Dermis microvascular lymphatic vessel endothelial cell (primary cell): Measurements from ENCODE around the gene CNPY2. TPM values are rescaled to one million over a fixed set of nuclear protein-coding genes. Genes with fewer than 3 reads are reported as not detected.
"Not testable (repeated sequence)": the region's sequence is repeated elsewhere in the genome, so short reads cannot be mapped to it uniquely, and the experiment has no call there.

Experiments used
- DNase-seq, 2 donors: peaks; one replicate each; pipeline versions ENCODE4 v3.0.0 to v3.0.0-alpha.2; 2010; ENCODE audit warnings: low read depth in 2 of 2
- total RNA-seq: library from RNA; depleted of rRNA; stranded (reverse); fragments of >200 nt; gene quantifications from 2 replicates; pipeline ENCODE4 v1.2.1, GENCODE V29; 2014

The CNPY2 gene
- total RNA-seq, 1 donor from 2014 or later = 61.0 TPM

GRCh38 chr12:56333679-56334489, 18.1 kb upstream of the CNPY2 start, which contains the start of gene PAN2:
Gene PAN2 (minus strand): TSS chr12:56334000. CDS start chr12:56333094, 906 bp downstream.
- DNase-seq = peak; percentile 93 to 99

GRCh38 chr12:56333197-56333678, 17.4 kb upstream of the CNPY2 start:
- no peak for DNase-seq

GRCh38 chr12:56332512-56333196, 16.9 kb upstream of the CNPY2 start:
- DNase-seq = no peak

GRCh38 chr12:56330936-56331490, 15.2 kb upstream of the CNPY2 start:
- no peak for DNase-seq

DNA sequence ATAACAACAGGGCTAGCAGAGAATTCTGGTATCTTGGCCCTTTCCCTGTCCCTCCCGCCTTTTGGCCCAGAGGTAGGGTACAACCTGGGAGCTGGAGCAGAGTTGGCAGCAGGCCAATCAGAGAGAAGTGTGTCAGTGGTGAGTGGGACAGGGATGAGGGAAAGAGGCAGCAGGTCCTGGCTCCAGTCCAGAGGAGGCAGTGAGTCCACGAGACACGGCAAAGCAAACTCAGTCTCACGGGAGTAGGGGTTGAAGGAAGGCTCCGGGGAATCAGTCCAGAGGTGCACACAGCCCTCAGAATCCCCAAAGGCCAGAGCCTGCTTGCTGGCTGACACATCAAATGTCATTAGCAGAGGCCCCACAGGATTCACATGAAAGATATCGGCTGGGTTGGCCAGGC, 10.7 kb upstream of the CNPY2 start:
- no peak for DNase-seq

DNA sequence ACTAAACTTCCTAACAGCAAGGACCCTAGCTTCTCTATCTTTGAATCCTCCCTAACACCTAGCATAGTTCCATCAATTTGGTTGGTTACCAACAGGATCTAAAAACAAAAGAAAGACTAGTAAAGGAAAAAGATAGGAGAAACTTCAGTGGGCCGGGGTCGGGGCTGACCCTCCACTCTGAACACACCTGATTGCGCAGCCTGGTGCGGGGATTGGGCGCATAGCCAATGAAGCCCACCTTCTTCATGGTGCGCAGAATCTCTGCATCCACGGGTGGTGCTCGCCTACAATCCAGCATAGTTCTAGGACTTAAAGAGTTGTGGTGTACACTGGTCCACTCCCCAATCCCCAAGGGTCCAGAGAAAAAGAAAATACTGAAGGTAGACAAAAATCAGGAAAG, 10.3 kb upstream of the CNPY2 start:
- no peak for DNase-seq

DNA sequence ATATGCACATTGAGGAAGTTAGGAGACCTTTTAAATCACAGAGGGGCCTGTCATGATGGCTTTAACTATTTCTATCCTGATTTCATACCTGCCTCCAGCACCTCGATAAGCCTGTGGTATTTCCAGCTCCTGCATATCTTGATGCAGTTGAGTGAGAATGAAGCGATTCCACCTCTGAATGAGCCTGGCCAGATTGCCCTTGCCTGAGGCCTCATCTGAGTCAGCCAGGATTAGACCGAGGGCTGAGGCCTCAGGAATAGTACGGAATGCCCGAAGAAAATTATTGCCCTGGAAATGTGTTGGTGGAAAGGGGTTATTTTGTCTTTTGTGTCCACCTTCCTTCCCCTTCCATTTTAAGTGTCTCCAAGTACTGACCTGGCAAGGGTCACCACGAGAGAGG, 8.4 kb upstream of the CNPY2 start:
- no peak for DNase-seq

GRCh38 chr12:56321610-56322009, 5.8 kb upstream of the CNPY2 start:
- DNase-seq = not testable (repeated sequence)

DNA sequence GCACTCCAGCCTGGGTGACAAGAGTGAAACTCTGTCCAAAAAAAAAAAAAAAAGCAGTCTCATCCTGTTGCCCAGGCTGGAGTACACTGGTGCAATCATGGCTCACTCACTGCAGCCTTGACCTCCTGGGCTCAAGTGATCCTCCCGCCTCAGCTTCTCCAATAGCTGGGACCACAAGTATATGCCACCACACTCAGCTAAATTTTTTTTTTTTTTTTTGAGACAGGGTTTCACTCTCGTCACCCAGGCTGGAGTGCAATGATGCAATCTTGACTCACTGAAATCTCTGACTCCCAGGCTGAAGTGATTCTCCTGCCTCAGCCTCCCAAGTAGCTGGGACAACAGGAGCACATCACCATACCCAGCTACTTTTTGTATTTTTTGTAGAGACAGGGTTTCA, 5.2 kb upstream of the CNPY2 start:
- DNase-seq = no peak

- no peak for DNase-seq
These were observed 1.9 kb upstream of the CNPY2 start for GRCh38 chr12:56317675-56318074.

DNA sequence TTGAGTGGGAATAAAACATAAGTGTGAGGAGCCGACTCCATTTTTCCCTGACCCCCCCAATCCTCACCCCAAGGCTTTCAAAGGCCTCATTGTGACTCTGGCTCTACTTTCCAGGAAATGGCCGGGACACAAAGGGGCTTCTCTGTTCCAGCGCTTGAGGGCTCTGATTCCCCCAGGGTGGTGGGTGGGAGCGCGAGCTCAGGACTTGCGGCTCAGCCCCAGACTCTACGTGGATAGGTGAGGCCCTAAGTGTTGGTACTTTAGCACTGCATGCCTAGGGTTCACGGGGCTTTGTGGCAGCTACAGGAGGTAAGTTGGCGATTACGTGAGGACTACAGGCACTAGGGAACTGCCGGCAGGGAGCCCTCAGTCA, 553 bp downstream of the CNPY2 start:
- peak in 1 of 2 donors; percentile 21 for DNase-seq

DNA sequence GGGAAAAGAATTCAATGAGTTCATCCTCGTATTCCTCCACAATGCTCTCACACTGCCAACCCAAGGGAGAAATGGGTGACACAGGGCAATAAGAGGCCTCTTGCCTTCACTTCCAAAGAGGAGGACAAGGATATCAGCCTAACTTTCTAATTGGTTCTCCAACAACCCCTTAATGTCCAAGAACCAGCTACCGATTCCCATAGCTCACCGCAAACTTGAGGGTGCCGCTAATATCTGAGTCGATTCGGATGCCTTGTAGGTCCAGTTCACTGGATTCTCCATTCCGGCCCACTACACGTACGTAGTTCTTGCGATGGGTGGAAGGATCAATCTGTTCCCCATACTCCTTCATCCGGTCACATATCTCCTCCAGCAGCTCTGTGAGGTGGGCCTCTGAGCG, 4.8 kb downstream of the CNPY2 start:
- DNase-seq = no peak

DNA sequence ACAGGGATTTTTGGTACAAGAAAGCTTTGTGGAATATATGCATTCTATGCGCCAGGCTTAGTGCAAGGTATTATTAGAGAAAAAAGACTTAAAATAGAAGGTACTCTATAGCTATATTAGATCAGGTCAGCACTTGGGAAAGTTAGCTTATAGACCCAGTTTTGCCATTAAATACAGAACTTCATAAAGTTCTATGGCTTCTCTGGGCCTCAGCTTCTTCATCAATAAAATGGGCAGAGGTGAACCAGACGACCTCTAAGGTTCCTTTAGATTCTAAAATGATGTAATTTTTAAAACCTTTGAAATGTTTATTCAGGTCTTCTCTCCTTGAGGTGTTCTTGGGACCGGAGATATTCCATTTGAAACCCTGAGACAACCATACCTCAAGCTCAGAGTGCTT, 7.1 kb downstream of the CNPY2 start:
- no peak for DNase-seq

GRCh38 chr12:56307221-56307965, 8.4 kb downstream of the CNPY2 start:
- DNase-seq = no peak

GRCh38 chr12:56304872-56305590, 10.8 kb downstream of the CNPY2 start:
- DNase-seq = no peak

GRCh38 chr12:56304276-56304675, 11.5 kb downstream of the CNPY2 start:
- DNase-seq = no peak

DNA sequence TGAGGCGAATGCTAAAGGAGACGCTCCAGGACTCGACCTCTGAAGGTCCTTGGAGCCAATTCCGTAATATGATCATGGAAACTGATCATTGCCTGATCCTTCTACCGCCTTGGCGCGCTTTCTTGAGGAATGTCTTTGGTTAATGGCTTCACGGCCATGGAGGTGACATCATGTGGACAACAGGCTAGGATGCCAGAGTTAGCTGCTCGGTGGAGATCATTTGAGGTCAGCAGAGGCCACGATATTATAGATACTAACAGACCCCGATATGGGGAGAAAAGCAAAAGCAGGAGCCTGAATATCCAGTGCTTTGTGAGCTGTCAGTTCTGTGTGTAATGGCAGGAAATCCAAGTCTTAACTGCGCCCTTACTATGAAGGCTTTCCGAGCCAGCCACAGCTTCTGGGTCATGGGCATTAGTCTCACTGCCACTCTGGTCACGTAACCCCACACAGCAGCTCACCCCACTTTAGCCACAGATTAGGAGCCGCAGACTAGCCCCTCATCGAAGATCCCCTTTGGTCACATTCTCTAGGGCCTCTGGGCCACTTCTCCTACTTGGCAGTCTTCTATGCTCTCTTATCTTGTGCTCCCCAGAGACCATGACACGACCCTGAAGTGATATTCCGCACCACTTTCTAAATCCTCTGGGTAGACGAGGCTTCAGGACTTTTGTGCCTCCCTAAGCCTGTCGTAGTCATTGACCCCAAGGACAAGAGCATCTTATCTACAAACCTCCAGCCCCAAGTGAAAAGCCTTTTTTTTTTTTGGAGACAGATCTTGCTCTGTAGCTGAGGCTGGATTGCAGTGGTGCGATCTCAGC, 14.9 kb downstream of the CNPY2 start:
- DNase-seq = no peak

DNA sequence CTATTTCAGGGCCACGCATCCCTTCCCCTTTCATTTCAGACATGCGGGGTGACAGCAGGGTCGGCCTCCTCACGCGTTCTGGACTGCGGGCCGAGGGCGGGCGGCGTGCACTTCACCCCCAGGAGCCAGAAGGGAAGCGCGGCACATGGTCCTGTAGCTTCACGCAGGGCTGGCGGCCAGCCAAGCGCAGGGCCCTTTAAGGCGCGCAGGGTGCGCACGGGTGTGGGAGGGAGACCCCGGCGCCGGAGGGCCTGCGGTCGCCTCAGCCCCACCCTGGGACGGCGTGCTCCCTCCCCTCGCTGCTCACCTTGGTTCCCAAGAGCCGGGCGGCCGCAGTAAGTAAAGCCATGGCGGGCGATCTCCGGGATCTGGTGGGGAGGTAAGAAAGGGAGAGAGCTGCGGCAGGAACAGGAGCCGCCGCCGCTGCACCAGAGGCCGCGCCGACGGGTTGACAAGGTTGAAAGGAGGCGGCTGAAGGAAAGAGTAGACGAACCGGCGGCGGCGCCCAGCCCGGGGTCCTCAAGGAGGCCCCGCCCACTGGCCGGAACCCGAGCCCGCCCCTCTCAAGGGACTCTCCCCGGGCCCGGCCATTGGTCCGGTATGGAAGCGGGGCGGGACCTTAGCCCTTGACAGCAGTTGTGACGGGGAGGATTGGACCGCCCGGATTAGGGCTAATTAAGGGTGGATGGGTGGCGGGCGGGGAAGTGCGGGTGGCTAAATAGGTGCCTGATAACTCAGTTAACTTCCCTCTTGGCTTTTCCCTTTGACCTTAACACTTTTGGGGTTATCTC, 15.7 kb downstream of the CNPY2 start, which contains the start of gene CS:
Gene CS, minus strand, starts transcription at position 478 of the 791 bp plus-strand sequence. Its CDS starts 129 bp downstream, at position 349.
- DNase-seq = peak; percentile 89 to 98

- peak in 1 of 2 donors; percentile 19 for DNase-seq
These were observed 16.4 kb downstream of the CNPY2 start for GRCh38 chr12:56299308-56299852.
